ENCODE measurements around the gene CCBE1. TPM values are rescaled to one million over a fixed set of nuclear protein-coding genes. Genes with fewer than 3 reads are reported as not detected.
A peak's percentile ranks its signal among the peaks of the same experiment; 100 is the strongest.

Gene CCBE1
- total and polyA plus RNA-seq, 12 donors: 4.8 to 56.8 (median 26.4) TPM

- 79 to 95% (median 85%) methylated on average over 2 of the region's 2 CpGs for whole genome bisulfite sequencing, 4 donors
- H3K4me3 ChIP-seq: no peak overlapping the region
- DNase-seq: peak in 2 of 7 donors; percentile 36 to 70
- H3K27me3 ChIP-seq: no peaks in the 10 kb centered on the region
- TF ChIP-seq POLR2A (IDR thresholded peaks at IDR 0.05) (no peak), CTCF (IDR thresholded peaks at IDR 0.05) (no peak)
- intact Hi-C loops (cut with DNase I): no loop called here
- H3K36me3 ChIP-seq (replicated peaks in 1 of 2): no peaks in the 10 kb centered on the region
- no peak overlapping the region for H3K27ac ChIP-seq
- peaks cover 0 to 5% (median 0%) of the 10 kb centered on the region in 3 donors for H3K9me3 ChIP-seq (replicated peaks in 1 of 3)
- no peaks in the 10 kb centered on the region for H3K4me1 ChIP-seq (replicated peaks in 1 of 2)
These were observed 38.1 kb upstream of the CCBE1 start for GRCh38 chr18:59735269-59735860.

- no peaks in the 10 kb centered on the region for H3K9me3 ChIP-seq (replicated peaks in 1 of 3)
- TF ChIP-seq CTCF (IDR thresholded peaks at IDR 0.05) (no peak), POLR2A (IDR thresholded peaks at IDR 0.05) (no peak)
- H3K27me3 ChIP-seq: no peaks in the 10 kb centered on the region
- no peak for DNase-seq
- intact Hi-C loops (cut with DNase I): no loop called here
- no peaks in the 10 kb centered on the region for H3K36me3 ChIP-seq (replicated peaks in 1 of 2)
- WGBS, 4 donors: 86 to 100% (median 89%) methylated on average over 1 of the region's 1 CpG; no CpG with 5 or more reads in 1 of the 4 donors
- H3K27ac ChIP-seq: no peak overlapping the region
- H3K4me3 ChIP-seq: no peak overlapping the region
- H3K4me1 ChIP-seq (replicated peaks in 1 of 2): no peaks in the 10 kb centered on the region
These were observed 36.2 kb upstream of the CCBE1 start for GRCh38 chr18:59733421-59733820.

DNA sequence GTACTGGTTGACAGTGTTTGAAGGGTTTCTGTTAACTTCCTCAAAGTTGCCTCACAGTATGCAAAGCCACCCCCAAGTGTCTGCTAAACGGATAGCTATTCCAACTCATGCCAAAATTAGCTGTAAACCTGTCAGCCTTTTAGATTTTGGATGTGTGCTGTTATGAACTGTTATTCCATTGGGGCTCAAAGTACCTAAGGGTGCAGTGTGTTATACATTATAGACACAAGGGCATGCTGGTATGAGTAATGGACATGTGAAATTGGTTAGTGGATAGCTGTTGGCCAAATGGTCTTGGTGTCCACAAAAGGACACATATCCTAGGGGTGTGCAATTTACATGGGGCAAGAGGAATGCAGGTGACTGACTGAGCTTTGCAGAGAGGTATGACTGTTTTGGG lies 33.7 kb upstream of the CCBE1 start:
- H3K27ac ChIP-seq: no peak overlapping the region
- TF ChIP-seq CTCF (IDR thresholded peaks at IDR 0.05) (no peak), POLR2A (IDR thresholded peaks at IDR 0.05) (no peak)
- DNase-seq: no peak
- H3K9me3 ChIP-seq (replicated peaks in 1 of 3): no peaks in the 10 kb centered on the region
- 45 to 75% (median 63%) methylated on average over 1 of the region's 1 CpG for WGBS, 4 donors
- no peaks in the 10 kb centered on the region for H3K36me3 ChIP-seq (replicated peaks in 1 of 2)
- intact Hi-C loops (cut with DNase I): no loop called here
- no peaks in the 10 kb centered on the region for H3K27me3 ChIP-seq
- H3K4me1 ChIP-seq (replicated peaks in 1 of 2): no peaks in the 10 kb centered on the region
- H3K4me3 ChIP-seq: no peak overlapping the region

DNA sequence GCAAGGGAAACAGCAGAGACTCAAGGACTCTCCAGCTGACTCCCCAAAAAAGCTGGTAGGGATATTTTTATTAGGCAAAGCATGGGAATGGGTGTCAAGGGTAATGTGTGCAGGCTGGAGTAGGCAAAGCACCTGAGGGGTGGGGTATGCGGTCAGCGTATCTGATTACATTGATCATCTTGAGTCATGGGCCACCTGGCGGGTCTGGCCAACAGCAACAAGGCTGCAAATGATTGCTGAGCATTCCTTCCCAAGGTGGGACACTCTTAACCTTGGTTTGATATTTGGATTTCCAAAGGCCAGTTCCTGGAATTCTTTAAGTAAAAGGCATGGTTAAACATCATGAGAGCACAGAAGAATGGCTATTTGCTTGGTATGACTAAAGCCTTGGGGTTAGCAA lies 32.6 kb upstream of the CCBE1 start:
- WGBS, 4 donors: 92 to 100% (median 96%) methylated on average over 3 of the region's 3 CpGs
- H3K4me3 ChIP-seq: no peak overlapping the region
- H3K4me1 ChIP-seq (replicated peaks in 1 of 2): no peaks in the 10 kb centered on the region
- no peaks in the 10 kb centered on the region for H3K36me3 ChIP-seq (replicated peaks in 1 of 2)
- no peak for TF ChIP-seq POLR2A (IDR thresholded peaks at IDR 0.05)
- TF ChIP-seq CTCF (IDR thresholded peaks at IDR 0.05): no peak
- intact Hi-C loops (cut with DNase I): no loop called here
- H3K9me3 ChIP-seq (replicated peaks in 1 of 3): no peaks in the 10 kb centered on the region
- DNase-seq: no peak
- no peaks in the 10 kb centered on the region for H3K27me3 ChIP-seq
- no peak overlapping the region for H3K27ac ChIP-seq

Measured in adrenal gland (tissue), 12 donors.